ENCODE results near the gene ALDH1L1.

- TF ChIP-seq CTCF (IDR thresholded peaks at IDR 0.05; ENCODE audit: insufficient read depth, low read length, poor library complexity, severe bottlenecking) (no peak), EZH2phosphoT487 (conservative IDR thresholded peaks at IDR 0.05; ENCODE audit: low read length) (no peak)
Observed at GRCh38 chr3:126197343-126197742, 17.0 kb upstream of the ALDH1L1 start.

Data from SU-DHL-6 (cell line).